SK-N-SH (cell line): ENCODE measurements around the gene CDKAL1.

ENCODE experiments used
- CTCF ChIP-seq: fragments of 200-600 bp; sonication (generic); IDR thresholded peaks from 2 replicates; pipeline ENCODE4 v1.6.1; 2017; ENCODE audit warnings: antibody characterized with exemption, mild to moderate bottlenecking, moderate library complexity
- EP300 ChIP-seq, 2 experiments: IDR thresholded peaks; 2 replicates each; pipeline versions ENCODE4 v1.4.0 to v1.6.1; 2012; ENCODE audit warnings: borderline replicate concordance in 1 of 2, low read depth in 1 of 2, low read length in 1 of 2
- FOXM1 ChIP-seq: IDR thresholded peaks from 2 replicates; pipeline ENCODE4 v1.4.0; 2012; ENCODE audit warnings: low read depth, mild to moderate bottlenecking
- IRF3 ChIP-seq: fragments of 150-350 bp; IDR thresholded peaks from 2 replicates; pipeline ENCODE4 v1.6.1; 2016; ENCODE audit warnings: mild to moderate bottlenecking, low read depth, low read length
- JUND ChIP-seq: IDR thresholded peaks from 2 replicates; pipeline ENCODE4 v1.4.0; 2012
- POLR2AphosphoS5 ChIP-seq: IDR thresholded peaks from 2 replicates; pipeline ENCODE4 v1.6.1; 2012; ENCODE audit warnings: low read depth, low read length
- RAD21 ChIP-seq: IDR thresholded peaks from 2 replicates; pipeline ENCODE4 v1.6.1; 2012; ENCODE audit warnings: mild to moderate bottlenecking, low read length
- REST ChIP-seq: IDR thresholded peaks from 2 replicates; pipeline ENCODE4 v1.6.1; 2012; ENCODE audit warnings: mild to moderate bottlenecking, low read depth, low read length, moderate library complexity
- SMC3 ChIP-seq: IDR thresholded peaks from 2 replicates; pipeline ENCODE4 v1.6.1; 2012; ENCODE audit warnings: low read depth, low read length, improper control_type of control experiment
- TAF1 ChIP-seq: IDR thresholded peaks from 2 replicates; pipeline ENCODE4 v1.6.1; 2012; ENCODE audit warnings: low read depth, mild to moderate bottlenecking, low read length, moderate library complexity, borderline replicate concordance
- USF2 ChIP-seq: fragments of 150-350 bp; IDR thresholded peaks from 2 replicates; pipeline ENCODE4 v1.6.1; 2017; ENCODE audit warnings: antibody characterized with exemption, low read length, low read depth, borderline replicate concordance
- YY1 ChIP-seq: IDR thresholded peaks from 2 replicates; pipeline ENCODE4 v1.4.0; 2012; ENCODE audit warnings: low read depth, mild to moderate bottlenecking

- no peak for TF ChIP-seq IRF3
- no peak for TF ChIP-seq JUND
- no peak for TF ChIP-seq EP300 (IDR thresholded peaks at IDR 0.05; ENCODE audit: borderline replicate concordance in 1 of 2, low read depth in 1 of 2, low read length in 1 of 2)
- TF ChIP-seq REST, result no peak
- TF ChIP-seq FOXM1, result no peak
- no peak for TF ChIP-seq CTCF
- TF ChIP-seq SMC3, result no peak
- no peak for TF ChIP-seq USF2
- no peak for TF ChIP-seq POLR2AphosphoS5
- TF ChIP-seq TAF1, result no peak
- TF ChIP-seq YY1, result no peak
- no peak for TF ChIP-seq RAD21
Observed at GRCh38 chr6:20797597-20797996, 263.3 kb downstream of the CDKAL1 start.
